GM12872 (cell line): ENCODE measurements around the gene SUN1.

Experiments used
- CTCF ChIP-seq: IDR thresholded peaks from 3 replicates; pipeline ENCODE4 v1.5.1; 2011; ENCODE audit warnings: low read depth, mild to moderate bottlenecking, low read length, moderate library complexity; ENCODE audit not compliant: insufficient read depth

SUN1 gene

GRCh38 chr7:859359-860030 lies 27.2 kb downstream of the SUN1 start:
- no peak for TF ChIP-seq CTCF

- TF ChIP-seq CTCF: no peak
These were observed 27.9 kb downstream of the SUN1 start for GRCh38 chr7:860149-860548.

GRCh38 chr7:861222-861621 lies 28.9 kb downstream of the SUN1 start:
- TF ChIP-seq CTCF: no peak

GRCh38 chr7:862157-862556 lies 29.9 kb downstream of the SUN1 start:
- TF ChIP-seq CTCF: no peak

- TF ChIP-seq CTCF: no peak
These were observed 30.8 kb downstream of the SUN1 start for GRCh38 chr7:863106-863505.

GRCh38 chr7:865921-866320 lies 33.6 kb downstream of the SUN1 start:
- TF ChIP-seq CTCF: no peak

GRCh38 chr7:867001-867405 lies 34.7 kb downstream of the SUN1 start:
- no peak for TF ChIP-seq CTCF
